Ureter (tissue), 1 donor: ENCODE results near the gene CEP192. TPM values are rescaled to one million over a fixed set of nuclear protein-coding genes. Genes with fewer than 3 reads are reported as not detected.
"Not testable (repeated sequence)": the region's sequence is repeated elsewhere in the genome, so short reads cannot be mapped to it uniquely, and the experiment has no call there.

Experiments used
- DNase-seq: peaks from one replicate; pipeline ENCODE4 v3.0.0-alpha.2; 2020; ENCODE audit warnings: low spot score
- total RNA-seq: library from RNA; stranded (reverse); gene quantifications from one replicate; pipeline ENCODE4 v1.2.4, GENCODE V29; 2023
- donor health status: DM: yes; HTN: yes; CAD: no.

The CEP192 gene, protein sequence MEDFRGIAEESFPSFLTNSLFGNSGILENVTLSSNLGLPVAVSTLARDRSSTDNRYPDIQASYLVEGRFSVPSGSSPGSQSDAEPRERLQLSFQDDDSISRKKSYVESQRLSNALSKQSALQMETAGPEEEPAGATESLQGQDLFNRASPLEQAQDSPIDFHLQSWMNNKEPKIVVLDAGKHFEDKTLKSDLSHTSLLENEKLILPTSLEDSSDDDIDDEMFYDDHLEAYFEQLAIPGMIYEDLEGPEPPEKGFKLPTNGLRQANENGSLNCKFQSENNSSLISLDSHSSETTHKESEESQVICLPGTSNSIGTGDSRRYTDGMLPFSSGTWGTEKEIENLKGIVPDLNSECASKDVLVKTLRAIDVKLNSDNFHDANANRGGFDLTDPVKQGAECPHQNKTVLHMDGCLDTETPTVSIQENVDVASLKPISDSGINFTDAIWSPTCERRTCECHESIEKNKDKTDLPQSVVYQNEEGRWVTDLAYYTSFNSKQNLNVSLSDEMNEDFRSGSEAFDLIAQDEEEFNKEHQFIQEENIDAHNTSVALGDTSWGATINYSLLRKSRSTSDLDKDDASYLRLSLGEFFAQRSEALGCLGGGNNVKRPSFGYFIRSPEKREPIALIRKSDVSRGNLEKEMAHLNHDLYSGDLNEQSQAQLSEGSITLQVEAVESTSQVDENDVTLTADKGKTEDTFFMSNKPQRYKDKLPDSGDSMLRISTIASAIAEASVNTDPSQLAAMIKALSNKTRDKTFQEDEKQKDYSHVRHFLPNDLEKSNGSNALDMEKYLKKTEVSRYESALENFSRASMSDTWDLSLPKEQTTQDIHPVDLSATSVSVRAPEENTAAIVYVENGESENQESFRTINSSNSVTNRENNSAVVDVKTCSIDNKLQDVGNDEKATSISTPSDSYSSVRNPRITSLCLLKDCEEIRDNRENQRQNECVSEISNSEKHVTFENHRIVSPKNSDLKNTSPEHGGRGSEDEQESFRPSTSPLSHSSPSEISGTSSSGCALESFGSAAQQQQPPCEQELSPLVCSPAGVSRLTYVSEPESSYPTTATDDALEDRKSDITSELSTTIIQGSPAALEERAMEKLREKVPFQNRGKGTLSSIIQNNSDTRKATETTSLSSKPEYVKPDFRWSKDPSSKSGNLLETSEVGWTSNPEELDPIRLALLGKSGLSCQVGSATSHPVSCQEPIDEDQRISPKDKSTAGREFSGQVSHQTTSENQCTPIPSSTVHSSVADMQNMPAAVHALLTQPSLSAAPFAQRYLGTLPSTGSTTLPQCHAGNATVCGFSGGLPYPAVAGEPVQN (N-terminal part only)
- total RNA-seq = 38.8 TPM

DNA sequence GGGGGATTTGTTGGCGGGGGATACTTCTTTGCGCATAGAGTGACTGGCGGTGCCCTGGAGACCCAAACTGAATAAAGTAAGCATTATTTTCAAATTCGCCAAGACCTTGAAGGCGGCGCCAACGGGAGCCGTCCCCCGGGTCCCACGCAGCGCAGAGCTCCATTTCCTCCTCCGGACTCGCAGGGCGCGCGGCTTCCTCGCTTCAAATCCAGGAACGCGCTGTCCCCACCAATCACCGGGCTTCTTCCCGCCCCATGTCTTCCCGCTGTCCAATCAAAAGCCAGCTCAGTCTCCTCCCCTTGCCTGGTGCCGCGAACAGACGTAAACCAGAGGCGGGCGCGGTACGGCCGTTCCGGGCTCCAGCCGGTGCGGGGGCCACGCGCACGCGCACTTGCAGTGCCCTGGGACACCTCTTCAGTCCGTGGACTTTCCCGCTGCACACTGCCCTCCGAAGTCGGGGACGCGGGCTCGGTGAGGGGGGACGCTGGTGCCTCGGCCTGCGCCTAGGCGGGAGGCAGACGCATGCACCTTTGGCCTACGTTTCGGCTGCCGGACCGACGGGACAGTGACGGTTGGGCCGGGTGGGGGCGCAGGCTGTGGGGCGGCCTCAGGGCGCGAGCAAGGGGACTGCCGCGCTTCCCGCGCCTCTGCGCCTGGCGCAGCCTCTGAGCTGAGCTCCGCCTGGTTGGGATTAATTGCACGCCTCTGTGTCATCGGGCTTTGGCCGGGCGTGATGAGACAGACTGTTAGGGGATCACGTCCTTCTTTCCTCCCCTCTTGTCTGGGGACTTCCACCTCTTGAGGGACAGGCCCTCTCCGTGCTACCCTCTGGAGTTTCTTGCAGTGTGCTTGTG is at the start of gene CEP192:
CEP192 (plus strand) TSS at position 396 of the 854 bp plus-strand sequence. CDS start 8,063 bp downstream, outside the sequence.
- peak; percentile 98 for DNase-seq

DNA sequence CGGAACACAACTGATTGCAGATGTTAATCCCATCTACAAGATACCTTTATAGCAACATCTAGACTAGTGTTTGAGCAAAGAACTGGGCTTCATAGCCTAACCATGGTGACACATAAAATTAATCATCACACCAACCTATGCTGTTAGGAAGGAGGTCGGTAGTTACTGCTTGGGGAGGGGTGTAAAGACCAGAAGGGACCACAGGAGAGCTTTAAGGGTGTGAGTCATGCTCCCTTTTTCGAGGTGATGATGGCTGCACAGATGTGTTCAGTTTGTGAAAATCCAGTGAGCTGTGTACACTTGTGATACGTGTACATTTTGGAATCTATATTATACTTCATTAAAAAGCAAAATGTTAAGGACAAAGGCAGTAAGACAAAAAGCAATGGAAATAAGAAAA is 47.9 kb upstream of the CEP192 start:
- DNase-seq = peak; percentile 4

DNA sequence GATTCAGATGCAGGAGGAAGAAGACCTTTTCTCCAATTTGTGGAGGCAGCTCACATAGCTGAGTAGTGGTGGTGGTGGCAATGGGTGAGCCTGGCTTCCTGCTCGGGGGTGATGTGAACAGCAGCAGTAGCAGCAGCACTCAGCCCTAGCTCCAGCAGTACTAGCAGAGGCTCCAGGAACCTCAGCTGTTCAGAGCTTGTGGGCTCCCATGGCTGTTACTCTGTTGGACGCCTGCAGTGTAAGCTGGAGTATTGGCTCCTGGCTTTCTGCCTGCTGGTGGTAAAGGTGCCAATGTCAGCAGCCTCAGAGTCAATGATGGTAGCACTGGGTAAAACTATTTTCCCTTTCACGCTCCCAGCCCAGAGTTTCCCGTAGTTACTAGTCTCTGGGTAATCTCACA is 46.5 kb upstream of the CEP192 start:
- DNase-seq = peak; percentile 52

DNA sequence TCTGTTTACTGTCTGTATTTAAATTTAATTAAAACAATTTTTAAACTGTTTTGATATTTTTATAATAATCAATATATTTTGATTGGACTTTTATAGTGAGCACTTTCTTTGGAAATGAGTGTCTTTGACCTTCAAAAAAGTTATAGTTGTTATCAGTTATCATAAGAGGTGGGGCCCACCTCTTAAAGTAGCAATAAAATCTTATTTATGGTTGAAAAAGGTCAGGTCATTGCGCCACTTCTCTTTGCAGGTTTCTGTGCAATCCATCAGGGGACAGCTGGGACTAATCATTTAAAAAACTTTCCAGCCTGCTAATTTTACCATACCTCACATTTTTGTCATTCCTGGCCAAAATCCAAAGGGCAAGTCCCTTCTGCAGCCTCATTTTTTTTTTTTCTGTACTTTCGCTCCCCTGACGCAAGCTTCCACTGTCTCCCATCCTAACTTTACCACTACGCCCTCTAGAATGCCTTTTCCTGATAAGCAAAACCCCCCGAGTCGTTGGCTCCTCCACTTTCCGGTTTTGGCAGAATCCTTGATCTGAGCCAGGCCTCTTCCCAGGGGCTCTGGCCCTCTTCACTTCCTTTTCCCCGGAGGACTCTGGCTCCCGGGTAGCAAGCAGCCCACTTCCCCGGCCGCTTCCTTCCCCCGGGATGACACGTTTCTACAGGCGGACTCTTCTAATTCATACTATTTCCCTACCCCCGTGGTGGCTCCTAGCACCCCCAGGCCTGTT is 44.4 kb upstream of the CEP192 start:
- peak; percentile 56 for DNase-seq

DNA sequence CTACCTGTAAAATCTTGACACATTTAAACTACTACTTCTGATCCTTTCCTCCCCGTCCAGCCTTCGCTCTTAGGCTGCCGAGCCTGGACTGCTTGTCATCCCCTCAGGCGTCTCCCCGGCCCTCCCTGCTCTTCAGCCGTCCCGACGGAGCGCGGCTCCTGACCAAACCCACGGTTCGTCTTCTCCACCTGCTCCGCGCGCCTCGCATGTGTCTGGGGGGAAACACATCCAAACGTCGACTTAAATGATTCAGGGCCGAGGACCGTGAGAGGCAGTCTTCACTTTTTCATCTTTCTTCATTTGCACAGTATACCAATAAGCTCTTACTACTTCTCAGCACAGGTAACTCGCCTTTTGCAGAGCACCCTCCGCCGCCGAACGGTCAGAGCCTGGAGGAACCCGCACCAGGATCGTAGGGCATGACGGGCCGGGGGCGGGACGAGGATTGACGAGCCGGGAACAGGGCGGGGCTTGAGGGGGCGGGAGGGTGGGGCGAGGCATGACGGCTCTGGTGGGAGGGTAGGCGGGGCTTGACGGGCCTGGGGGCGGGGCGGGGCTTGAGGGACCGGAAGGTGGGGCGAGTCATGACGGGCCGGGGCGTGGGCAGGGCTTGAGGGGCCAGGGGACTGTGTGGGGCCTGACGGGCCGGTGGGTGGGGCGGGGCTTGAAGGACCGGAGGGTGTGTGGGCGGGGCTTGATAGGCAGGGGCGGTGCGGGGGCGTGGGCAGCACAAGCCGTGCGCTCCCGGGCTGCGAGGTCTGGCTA is 43.7 kb upstream of the CEP192 start, which contains the start of gene SEH1L:
SEH1L (plus strand) TSS at position 727 of the 765 bp plus-strand sequence. CDS start 111 bp downstream, outside the sequence.
- DNase-seq = peak; percentile 100

DNA sequence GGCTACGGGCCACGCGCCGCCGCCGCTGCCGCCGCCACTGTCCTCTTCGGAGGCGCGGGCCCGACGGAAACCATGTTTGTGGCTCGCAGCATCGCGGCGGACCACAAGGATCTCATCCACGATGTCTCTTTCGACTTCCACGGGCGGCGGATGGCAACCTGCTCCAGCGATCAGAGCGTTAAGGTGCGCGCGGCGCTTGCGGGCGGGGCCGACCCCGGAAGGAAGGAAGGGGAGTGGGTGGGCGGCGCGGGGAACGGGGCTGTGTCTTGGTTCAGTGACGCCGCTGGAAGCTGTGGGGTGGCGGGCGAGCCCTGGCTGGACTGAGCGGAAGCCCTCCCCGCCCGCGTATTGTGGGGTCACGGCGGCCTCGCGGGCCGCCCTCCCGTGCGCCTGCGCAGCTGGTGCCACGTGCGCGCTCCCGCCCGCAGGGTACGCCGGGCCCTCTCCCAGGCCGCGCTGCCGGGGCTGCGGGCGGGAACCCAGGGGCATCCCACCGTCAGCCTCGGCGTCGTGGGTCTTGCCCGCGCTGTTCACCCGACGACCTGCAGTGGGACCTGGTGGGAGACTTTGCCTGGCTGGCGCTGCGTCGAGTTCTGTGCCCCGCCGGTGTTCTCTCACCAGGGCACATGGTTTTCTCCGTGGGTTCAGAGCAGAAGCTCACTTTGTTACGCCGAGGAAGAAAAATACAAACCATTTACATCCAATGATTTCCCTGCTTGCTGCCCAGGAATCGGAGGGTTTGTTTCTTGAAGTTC is 42.9 kb upstream of the CEP192 start:
- DNase-seq = peak; percentile 94

DNA sequence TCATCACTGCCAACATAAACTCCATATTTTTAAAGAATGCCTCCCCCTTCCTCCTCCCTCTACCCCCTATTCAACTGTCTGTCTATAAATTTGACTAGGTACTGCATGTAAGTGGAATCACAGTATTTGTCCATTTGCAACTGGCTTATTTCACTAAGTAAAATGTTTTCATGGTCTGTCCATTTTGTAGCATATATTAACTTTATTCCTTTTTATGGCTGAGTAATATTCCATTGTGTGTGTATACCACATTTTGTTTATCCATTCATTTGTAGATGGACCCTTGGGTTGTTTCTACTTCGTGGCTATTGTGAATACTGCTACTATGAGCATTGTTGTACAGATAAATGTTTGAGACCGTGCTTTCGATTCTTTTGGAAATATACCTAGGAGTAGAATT is 32.7 kb upstream of the CEP192 start:
- DNase-seq = no peak

DNA sequence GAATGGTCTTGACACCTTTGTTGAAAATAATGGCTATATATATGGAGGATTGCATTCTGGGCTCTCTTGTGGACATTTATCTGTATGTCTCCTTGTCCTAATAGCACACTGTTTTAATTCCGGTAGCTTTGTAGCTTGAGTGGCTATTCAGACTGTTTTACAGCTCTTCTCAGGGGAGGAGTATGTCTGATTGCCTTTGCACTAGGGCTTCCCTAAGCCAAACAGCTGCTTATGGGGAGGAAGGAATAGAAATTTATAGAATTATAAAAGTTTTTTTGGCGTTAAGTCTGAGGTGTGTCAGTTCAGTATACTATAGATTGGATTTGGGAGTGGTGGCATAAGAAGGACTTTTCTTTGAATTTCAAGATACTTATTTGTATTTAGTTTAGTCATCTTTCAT is 30.8 kb upstream of the CEP192 start:
- DNase-seq = peak; percentile 1

DNA sequence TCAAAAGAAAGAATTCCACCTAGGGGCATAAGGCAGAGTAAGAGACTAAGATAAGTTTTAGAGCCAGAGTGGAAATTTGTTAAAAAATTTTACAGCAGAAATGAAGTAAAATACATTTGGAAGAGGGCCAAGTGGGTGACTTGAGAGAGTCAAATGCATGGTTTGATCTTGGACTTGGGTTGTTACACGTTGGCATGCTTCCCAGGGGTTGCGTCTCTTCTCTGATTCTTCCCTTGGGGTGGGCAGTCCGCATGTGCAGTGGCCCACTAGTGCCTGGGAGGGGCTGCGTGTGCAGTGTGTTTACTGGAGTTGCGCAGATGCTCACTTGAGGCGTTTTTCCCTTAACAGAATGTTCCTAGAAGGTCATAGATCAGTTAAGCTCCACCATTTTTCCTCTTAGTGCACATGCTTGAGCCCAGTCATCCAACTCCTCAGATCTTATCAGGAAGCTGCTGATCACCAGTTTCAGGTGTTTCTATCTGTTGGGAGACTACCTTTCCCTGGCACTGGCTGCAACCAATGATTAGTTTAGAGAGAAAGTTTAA is 30.2 kb upstream of the CEP192 start:
- peak; percentile 18 for DNase-seq

DNA sequence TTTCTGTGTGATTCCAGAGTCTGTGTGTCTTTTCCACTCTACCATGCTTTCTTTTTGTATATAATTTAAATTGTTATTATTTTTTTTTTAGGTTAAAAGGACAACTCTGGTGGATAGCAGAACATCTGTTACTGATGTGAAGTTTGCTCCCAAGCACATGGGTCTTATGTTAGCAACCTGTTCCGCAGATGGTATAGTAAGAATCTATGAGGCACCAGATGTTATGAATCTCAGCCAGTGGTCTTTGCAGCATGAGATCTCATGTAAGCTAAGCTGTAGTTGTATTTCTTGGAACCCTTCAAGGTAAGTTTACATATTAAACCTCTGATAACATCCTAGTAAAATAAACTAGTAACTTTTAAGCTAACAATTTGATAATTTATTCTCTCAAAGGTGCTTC is 28.1 kb upstream of the CEP192 start:
- no peak for DNase-seq

DNA sequence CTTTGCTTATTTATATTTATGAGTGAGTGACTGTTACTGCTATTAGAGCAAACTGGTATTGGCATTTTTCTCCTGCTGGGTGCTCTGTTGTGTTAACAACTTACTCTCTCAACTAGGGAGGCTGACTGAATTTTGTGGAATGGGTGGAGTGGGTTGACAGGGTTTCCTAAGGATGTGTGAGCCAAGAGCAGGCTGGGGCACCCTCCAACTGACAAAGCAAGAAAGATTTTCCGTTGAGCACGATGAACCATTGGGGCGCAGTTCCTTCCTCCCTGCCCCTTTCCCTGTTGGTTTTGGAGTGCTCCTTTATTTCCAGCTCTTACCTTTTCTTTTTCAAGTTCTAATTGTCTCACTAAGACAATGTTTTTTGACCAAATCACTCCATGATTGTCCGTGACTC is 23.0 kb upstream of the CEP192 start:
- DNase-seq = no peak

DNA sequence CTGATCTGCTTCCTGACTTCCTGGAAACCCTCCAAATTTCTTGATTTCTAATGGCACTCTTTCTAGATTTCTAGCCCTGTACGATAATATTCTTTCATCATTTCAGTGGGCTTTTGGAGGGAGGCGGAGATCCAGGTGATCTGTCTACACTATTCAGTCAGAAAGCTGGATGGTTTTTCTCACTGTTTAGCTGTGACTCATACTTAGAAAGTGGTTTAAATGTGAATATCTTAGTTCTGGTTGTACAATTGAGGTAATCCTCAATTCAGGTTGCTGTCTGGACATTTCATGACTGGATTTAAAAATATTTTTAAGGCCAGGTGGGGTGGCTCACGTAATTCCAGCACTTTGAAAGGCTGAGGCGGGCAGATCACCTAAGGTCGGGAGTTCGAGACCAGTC is 22.5 kb upstream of the CEP192 start:
- DNase-seq = no peak

DNA sequence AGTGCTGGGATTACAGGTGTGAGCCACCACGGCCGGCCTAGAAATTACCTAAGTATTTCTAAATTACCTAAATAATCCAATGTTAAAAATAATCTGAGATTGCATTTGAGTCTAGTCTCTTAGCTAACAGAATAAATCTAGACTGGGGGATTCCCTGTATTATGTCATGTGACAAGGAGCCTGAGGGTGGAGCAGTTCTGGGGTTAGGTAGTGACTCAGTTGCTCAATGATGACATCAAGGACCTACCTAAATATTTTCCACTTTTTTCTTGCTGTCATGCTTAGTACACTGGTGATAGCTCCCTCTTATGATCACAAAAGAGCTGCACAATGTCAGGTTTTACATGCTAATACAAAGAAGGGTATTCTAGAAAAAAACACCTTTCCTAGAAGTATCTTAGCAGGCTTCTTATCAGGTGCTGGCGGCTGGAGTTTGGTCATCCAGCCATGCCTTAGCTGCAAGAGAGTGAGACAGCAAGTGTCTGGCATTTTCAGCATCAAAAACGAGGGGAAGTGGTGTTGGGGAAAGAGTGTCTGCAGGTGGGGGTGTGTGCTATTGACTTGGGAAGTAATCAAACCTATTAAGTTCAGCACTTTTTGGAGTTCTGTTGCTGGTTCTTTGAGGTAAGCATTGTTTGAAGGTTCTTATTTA is 17.5 kb upstream of the CEP192 start:
- DNase-seq = no peak

DNA sequence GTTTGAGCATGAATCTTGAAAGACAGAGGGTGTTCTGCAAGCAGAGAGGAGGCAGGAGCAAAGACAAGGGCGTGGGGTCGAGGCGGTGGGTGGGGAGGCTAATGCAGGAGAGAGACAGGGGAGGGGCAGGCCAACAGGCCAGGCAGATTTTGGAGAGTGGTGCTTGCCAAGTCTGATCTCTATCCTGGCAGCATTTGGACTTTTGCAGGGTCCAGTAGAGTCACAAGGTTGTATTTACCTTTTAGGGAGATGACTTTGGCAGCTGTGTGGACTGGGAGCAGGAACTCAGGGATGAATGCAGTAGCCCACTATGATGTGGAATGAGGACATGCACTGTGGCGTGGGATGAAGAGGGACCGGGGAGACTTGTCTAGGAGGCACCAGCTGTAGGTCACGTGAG is 15.7 kb upstream of the CEP192 start:
- no peak for DNase-seq

DNA sequence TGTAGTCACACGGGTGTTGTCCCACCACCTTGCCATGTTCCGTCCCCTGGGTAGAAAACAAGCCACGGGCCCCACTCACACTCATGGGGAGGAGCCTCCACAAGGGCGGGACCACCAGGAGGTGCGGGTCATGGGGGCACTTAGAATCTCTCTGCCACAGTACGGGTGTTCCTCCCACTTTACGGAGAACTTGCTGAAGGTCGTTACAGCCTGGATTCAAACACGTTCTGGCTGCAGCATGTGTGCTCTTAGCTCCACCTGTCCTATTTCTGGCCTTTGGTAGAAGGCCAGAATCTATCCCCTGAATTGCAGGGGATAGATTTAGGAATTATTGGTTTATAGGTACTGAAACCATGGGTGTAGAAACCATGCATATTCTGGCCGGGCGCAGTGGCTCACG is 14.9 kb upstream of the CEP192 start:
- DNase-seq = no peak

DNA sequence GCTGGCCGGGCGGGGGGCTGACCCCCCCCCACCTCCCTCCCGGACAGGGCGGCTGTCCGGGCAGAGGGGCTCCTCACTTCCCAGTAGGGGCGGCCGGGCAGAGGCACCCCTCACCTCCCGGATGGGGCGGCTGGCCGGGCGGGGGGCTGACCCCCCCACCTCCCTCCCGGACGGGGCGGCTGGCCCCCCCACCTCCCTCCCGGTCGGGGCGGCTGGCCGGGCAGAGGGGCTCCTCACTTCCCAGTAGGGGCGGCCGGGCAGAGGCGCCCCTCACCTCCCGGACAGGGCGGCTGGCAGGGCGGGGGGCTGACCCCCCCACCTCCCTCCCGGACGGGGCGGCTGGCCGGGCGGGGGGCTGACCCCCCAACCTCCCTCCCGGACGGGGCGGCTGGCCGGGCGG is 11.1 kb upstream of the CEP192 start:
- DNase-seq = not testable (repeated sequence)

DNA sequence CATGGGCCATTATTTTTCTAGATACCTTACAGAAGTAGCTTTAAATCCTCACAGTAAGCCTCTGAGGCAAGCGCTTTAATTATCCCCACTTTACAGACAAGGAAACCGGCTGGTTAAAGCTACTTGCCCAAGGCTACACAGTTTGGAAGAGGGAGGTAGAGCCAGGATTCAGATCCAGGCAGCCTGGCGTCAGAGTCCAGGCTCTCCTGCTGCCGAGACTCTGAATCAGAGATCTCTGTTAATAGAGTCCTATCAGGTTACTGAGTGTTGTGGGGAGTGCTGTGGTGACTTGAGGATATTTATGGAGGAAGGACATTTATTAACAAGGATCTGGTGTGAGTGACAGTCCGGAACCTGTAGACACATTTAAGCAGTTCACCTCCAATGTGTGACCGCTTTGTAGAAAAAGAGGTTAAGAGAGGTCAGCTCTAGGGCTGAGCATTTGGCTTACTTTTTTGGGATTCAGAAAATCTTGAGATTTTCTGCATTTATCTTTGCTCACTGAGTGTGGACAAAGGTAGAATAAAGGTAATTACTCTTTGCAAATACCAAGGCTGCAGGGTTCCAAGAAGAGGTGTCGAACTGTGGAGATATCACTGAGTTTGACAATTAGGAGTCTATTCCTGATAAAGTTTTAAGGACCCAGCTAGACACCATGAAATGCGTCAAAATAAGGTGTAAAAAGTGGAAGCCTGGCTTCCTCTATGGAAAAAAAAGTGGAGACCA is 1.6 kb upstream of the CEP192 start:
- DNase-seq = no peak
